ENCODE data around the gene LATS2.

- TF ChIP-seq ZC3H10 (CRISPR knock-in tag; IDR thresholded peaks at IDR 0.05), result no peak
- no peak for TF ChIP-seq ZFP30 (CRISPR knock-in tag; IDR thresholded peaks at IDR 0.05)
- TF ChIP-seq ARNTL (CRISPR knock-in tag; IDR thresholded peaks at IDR 0.05; ENCODE audit: borderline replicate concordance, low read depth), result no peak
- TF ChIP-seq GLIS3 (CRISPR knock-in tag; IDR thresholded peaks at IDR 0.05), result no peak
- TF ChIP-seq TSHZ2 (CRISPR knock-in tag; IDR thresholded peaks at IDR 0.05), result no peak
- no peak for TF ChIP-seq POU6F1 (CRISPR knock-in tag; IDR thresholded peaks at IDR 0.05; ENCODE audit: borderline replicate concordance, low read depth)
- TF ChIP-seq CSRNP3 (CRISPR knock-in tag; IDR thresholded peaks at IDR 0.05), result no peak
- TF ChIP-seq RARB (CRISPR knock-in tag; IDR thresholded peaks at IDR 0.05), result no peak
- TF ChIP-seq ZFP3 (CRISPR knock-in tag; IDR thresholded peaks at IDR 0.05), result no peak
Observed at GRCh38 chr13:20969182-20969581, 92.2 kb downstream of the LATS2 start.

Data from SK-N-SH treated with all-trans-retinoic acid at 6 μM for 48 hours (cell line).